HEK293T (cell line): ENCODE measurements around the gene MUSTN1.

Source experiments
- CTCF ChIA-PET: fragments of 350-600 bp; formaldehyde crosslinking; extraction: SDS; loops from one replicate; lab custom pipeline; 2021; ENCODE audit warnings: antibody characterized with exemption, inconsistent platforms; lab: Yijun Ruan, JAX
- POLR2A ChIA-PET: fragments of 350-600 bp; formaldehyde crosslinking; extraction: SDS; loops from one replicate; lab custom pipeline; 2020; ENCODE audit warnings: antibody characterized with exemption, inconsistent platforms; lab: Yijun Ruan, JAX
- DNase-seq: peaks from one replicate; pipeline ENCODE4 v3.0.0; 2012; ENCODE audit warnings: mixed read lengths; ENCODE audit errors: extremely low spot score
- ARNT ChIP-seq: fragments of 450-650 bp; IDR thresholded peaks from 2 replicates; pipeline ENCODE4 v1.6.1; 2017; ENCODE audit warnings: mild to moderate bottlenecking
- BHLHE40 ChIP-seq: fragments of 450-650 bp; IDR thresholded peaks from 2 replicates; pipeline ENCODE4 v1.6.1; 2016; ENCODE audit warnings: mild to moderate bottlenecking, moderate library complexity, borderline replicate concordance
- CTBP1 ChIP-seq: fragments of 450-650 bp; IDR thresholded peaks from 2 replicates; pipeline ENCODE4 v1.6.1; 2016; ENCODE audit warnings: borderline replicate concordance
- ELF4 ChIP-seq: fragments of 450-650 bp; IDR thresholded peaks from 2 replicates; pipeline ENCODE4 v1.6.1; 2017; ENCODE audit warnings: antibody characterized with exemption
- FOXA1 ChIP-seq: fragments of 450-650 bp; IDR thresholded peaks from 2 replicates; pipeline ENCODE4 v1.6.1; 2016; ENCODE audit warnings: mild to moderate bottlenecking
- FOXK2 ChIP-seq: fragments of 450-650 bp; IDR thresholded peaks from 2 replicates; pipeline ENCODE4 v1.6.1; 2016; ENCODE audit warnings: mild to moderate bottlenecking
- FOXM1 ChIP-seq: fragments of 450-650 bp; IDR thresholded peaks from 2 replicates; pipeline ENCODE4 v1.6.1; 2017; ENCODE audit warnings: mild to moderate bottlenecking, borderline replicate concordance
- HDGF ChIP-seq: fragments of 450-650 bp; IDR thresholded peaks from 2 replicates; pipeline ENCODE4 v1.6.1; 2017; ENCODE audit warnings: antibody characterized with exemption, borderline replicate concordance
- L3MBTL2 ChIP-seq: fragments of 450-650 bp; conservative IDR thresholded peaks from 2 replicates; pipeline ENCODE4 v1.6.1; 2016; ENCODE audit warnings: mild to moderate bottlenecking
- LEF1 ChIP-seq: fragments of 450-650 bp; IDR thresholded peaks from 2 replicates; pipeline ENCODE4 v1.6.1; 2017; ENCODE audit warnings: mild to moderate bottlenecking, borderline replicate concordance
- NFRKB ChIP-seq: fragments of 450-650 bp; IDR thresholded peaks from 2 replicates; pipeline ENCODE4 v1.6.1; 2016; ENCODE audit warnings: mild to moderate bottlenecking, moderate library complexity
- PKNOX1 ChIP-seq: fragments of 450-650 bp; IDR thresholded peaks from 2 replicates; pipeline ENCODE4 v1.6.1; 2016
- SP1 ChIP-seq: fragments of 450-650 bp; IDR thresholded peaks from 2 replicates; pipeline ENCODE4 v1.6.1; 2017
- SUZ12 ChIP-seq: fragments of 450-650 bp; IDR thresholded peaks from 2 replicates; pipeline ENCODE4 v1.6.1; 2016; ENCODE audit warnings: mild to moderate bottlenecking
- TARDBP ChIP-seq: fragments of 450-650 bp; IDR thresholded peaks from 2 replicates; pipeline ENCODE4 v1.6.1; 2016
- ZNF384 ChIP-seq: fragments of 450-650 bp; IDR thresholded peaks from 2 replicates; pipeline ENCODE4 v1.6.1; 2016

The MUSTN1 gene

GRCh38 chr3:52835766-52836470, 1.1 kb upstream of the MUSTN1 start:
- POLR2A ChIA-PET, result no interaction called here
- CTCF ChIA-PET, result interaction anchor here (0.6 to 1.0 kb wide), 2 partner anchors 9 to 15 kb away, joined by 3 to 5 read pairs; no protein-coding TSS in a partner anchor
- TF ChIP-seq PKNOX1 (no peak), L3MBTL2 (no peak), LEF1 (no peak), HDGF (no peak)
- DNase-seq, result no peak

DNA sequence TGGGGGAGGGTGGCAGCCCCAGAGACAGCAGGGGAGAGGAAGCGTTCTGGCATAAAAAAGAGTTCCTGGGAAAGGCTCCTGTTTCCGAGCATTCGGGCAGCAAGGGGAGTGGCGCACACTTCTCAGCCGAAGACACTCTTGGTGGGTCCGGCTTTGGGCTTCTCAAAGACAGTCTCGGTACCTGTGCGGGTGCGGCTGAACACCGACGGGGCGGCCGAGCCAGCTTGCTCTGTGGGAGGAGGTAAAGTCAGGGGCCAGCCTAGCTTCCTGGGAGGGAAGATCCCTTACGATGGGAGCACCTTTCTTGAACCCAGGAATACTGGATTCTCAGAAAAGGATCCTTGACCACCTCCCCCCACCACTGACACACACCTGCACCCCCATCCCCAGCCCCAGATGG, 1.6 kb downstream of the MUSTN1 start:
- CTCF ChIA-PET, result no interaction called here
- no peak for DNase-seq
- no peak for TF ChIP-seq L3MBTL2
- no peak for TF ChIP-seq FOXK2
- no peak for TF ChIP-seq ELF4
- TF ChIP-seq BHLHE40, result no peak
- no peak for TF ChIP-seq ZNF384
- no peak for TF ChIP-seq HDGF
- TF ChIP-seq CTBP1, result no peak
- no peak for TF ChIP-seq SP1
- POLR2A ChIA-PET, result no interaction called here

- CTCF ChIA-PET, result interaction anchor here (1.6 kb wide), 1 partner anchor 11 kb away, joined by 7 read pairs; no protein-coding TSS in a partner anchor
- DNase-seq, result peak; percentile 43
- TF ChIP-seq ELF4 (no peak), ARNT (no peak), LEF1 (no peak)
- POLR2A ChIA-PET, result no interaction called here
These were observed 3.1 kb downstream of the MUSTN1 start for GRCh38 chr3:52831500-52832301.

DNA sequence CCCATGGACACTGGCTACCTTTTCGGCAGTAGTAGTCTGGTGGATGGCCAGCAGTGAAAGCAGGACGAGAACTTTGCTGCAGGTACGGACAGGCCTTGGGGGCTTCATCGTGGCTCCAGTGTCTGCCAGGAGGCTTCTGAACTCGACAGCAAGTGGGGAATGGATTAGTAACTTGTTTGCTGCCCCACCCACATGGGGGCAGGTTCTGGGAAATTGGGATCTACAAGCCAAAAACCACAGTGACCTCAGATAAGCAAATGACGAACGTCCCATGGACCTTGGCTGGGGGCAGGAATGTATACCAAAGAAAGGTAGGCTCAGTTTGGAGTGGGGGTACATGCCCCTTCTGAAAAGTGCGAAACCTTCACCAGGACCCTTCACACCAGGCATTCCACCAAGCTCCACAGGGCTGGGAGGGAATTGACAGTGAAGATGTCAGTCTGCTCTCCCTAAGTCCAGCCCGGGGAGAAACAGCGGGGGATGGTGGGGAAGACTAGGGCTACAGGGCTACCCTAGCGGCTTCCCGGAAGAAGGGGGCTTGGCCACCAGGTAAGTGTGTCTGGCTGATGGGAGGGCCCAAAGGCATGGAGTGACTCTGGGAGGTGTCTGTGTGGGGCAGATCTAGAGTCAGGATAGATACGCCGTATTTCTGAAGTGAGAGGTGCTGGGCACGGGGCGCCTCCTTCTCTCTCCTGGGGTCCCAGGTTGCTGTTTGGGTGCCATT, 4.1 kb downstream of the MUSTN1 start, which contains the start of gene ITIH4:
TSS of gene ITIH4 (minus strand) at position 138 of the 724 bp plus-strand sequence. CDS start at position 108, 30 bp downstream.
- no peak for DNase-seq
- CTCF ChIA-PET, result interaction anchor here (1.6 kb wide), 1 partner anchor 10 kb away, joined by 7 read pairs; no protein-coding TSS in a partner anchor
- POLR2A ChIA-PET, result no interaction called here
- no peak for TF ChIP-seq PKNOX1
- no peak for TF ChIP-seq TARDBP

- no peak for DNase-seq
- POLR2A ChIA-PET, result no interaction called here
- CTCF ChIA-PET, result no interaction called here
- TF ChIP-seq CTBP1, result 0 out of 2 replicates have a peak, but pooled peaks have one; percentile 18
- no peak for TF ChIP-seq FOXA1
- TF ChIP-seq PKNOX1, result peak; percentile 53
- no peak for TF ChIP-seq LEF1
These were observed 4.8 kb downstream of the MUSTN1 start for GRCh38 chr3:52829906-52830463.

DNA sequence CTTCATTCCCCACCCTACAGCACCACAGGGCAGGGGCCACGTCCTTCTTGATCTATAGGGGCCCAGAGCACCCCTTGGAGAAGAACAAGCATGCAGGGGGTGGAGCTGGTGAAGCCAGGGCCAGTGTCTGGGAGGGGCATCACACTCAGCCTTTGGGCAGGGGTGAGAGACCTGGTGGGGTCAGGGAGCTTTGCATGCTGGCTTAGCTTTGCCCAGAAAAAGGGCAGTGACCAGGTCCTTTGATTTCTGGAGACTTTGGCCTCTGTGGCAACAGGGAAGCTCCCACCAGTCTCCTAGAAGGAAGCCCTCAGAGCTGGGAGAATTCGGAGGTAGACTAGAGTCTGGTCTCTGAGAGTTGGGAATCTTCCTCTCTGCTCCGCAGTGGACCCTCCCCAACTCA, 5.3 kb downstream of the MUSTN1 start:
- no peak for TF ChIP-seq NFRKB
- no peak for TF ChIP-seq CTBP1
- no peak for TF ChIP-seq FOXA1
- CTCF ChIA-PET, result no interaction called here
- POLR2A ChIA-PET, result no interaction called here
- no peak for DNase-seq

GRCh38 chr3:52827866-52828376, 6.9 kb downstream of the MUSTN1 start:
- DNase-seq, result no peak
- CTCF ChIA-PET, result no interaction called here
- POLR2A ChIA-PET, result no interaction called here
- TF ChIP-seq TARDBP, result no peak
- no peak for TF ChIP-seq SP1
- no peak for TF ChIP-seq ZNF384
- no peak for TF ChIP-seq FOXA1
- no peak for TF ChIP-seq ARNT
- TF ChIP-seq FOXM1, result no peak
- TF ChIP-seq L3MBTL2, result no peak
- TF ChIP-seq PKNOX1, result no peak
- no peak for TF ChIP-seq BHLHE40
- TF ChIP-seq FOXK2, result no peak
- no peak for TF ChIP-seq ELF4
- no peak for TF ChIP-seq CTBP1
- no peak for TF ChIP-seq HDGF
- TF ChIP-seq SUZ12, result no peak
- TF ChIP-seq NFRKB, result no peak
